Lung (tissue), 12 donors: Measurements from ENCODE around the gene IRF8. TPM values are rescaled to one million over a fixed set of nuclear protein-coding genes. Genes with fewer than 3 reads are reported as not detected.

Experiments used
- ATAC-seq: fragments of 200-7000 bp; cut with Tn5 transposase; one replicate; pipeline ENCODE4 v1.9.1; 2020; ENCODE audit warnings: moderate number of reproducible peaks; ENCODE audit not compliant: insufficient read depth, low FRiP score
- DNase-seq, 3 donors: peaks; one replicate each; pipeline ENCODE4 v3.0.0-alpha.2; 2013 to 2017
- H3K27ac ChIP-seq, 2 donors: one replicate each; pipeline ENCODE4 v1.5.1; 2013; ENCODE audit warnings: mild to moderate bottlenecking in 2 of 2, moderate library complexity in 2 of 2, control low read depth in 1 of 2, inconsistent platforms in 1 of 2, low read depth in 1 of 2, low read length in 1 of 2
- H3K27me3 ChIP-seq, 3 donors: one replicate each; pipeline ENCODE4 v1.5.1; 2013; ENCODE audit warnings: low read length in 2 of 3; ENCODE audit not compliant: control insufficient read depth in 3 of 3, insufficient read depth in 3 of 3
- H3K36me3 ChIP-seq, 4 donors: one replicate each; pipeline ENCODE4 v1.5.1; 2013; ENCODE audit warnings: low read length in 4 of 4, mild to moderate bottlenecking in 1 of 4, moderate library complexity in 1 of 4; ENCODE audit not compliant: control insufficient read depth in 4 of 4, insufficient read depth in 4 of 4
- H3K4me1 ChIP-seq, 5 donors: one replicate each; pipeline ENCODE4 v1.5.1; 2013; ENCODE audit warnings: low read length in 5 of 5, mild to moderate bottlenecking in 2 of 5, moderate library complexity in 1 of 5; ENCODE audit not compliant: control insufficient read depth in 5 of 5, insufficient read depth in 5 of 5
- H3K4me3 ChIP-seq: one replicate; pipeline ENCODE4 v1.5.1; 2013; ENCODE audit warnings: mild to moderate bottlenecking, control low read depth, moderate library complexity
- H3K9ac ChIP-seq, 2 donors: one replicate each; pipeline ENCODE4 v1.5.1; 2013; ENCODE audit warnings: low read length in 2 of 2, control low read depth in 1 of 2; ENCODE audit not compliant: insufficient read depth in 1 of 2
- H3K9me3 ChIP-seq, 4 donors: one replicate each; pipeline ENCODE4 v1.5.1; 2013; ENCODE audit warnings: low read length in 3 of 4, mild to moderate bottlenecking in 1 of 4, moderate library complexity in 1 of 4; ENCODE audit not compliant: control insufficient read depth in 4 of 4, insufficient read depth in 3 of 4
- WGBS, 2 donors: extraction: QIAGEN DNeasy Blood & Tissue Kit; methylation state at CpG; one replicate each; pipeline ENCODE4 v1.1.7; 2013; 5-methylcytosine and 5-hydroxymethylcytosine counted together
- polyA plus RNA-seq, 2 donors: library from polyadenylated mRNA; stranded (reverse); fragments of 200-250 nt; gene quantifications; one replicate each; pipeline ENCODE4 v1.2.1, GENCODE V29; 2013
- total RNA-seq, 2 donors: library from RNA; depleted of rRNA in 1 of 2; stranded (reverse); fragments of >200 nt in 1 of 2; gene quantifications; one replicate each; pipeline ENCODE4 v1.2.1, GENCODE V29; 2014 to 2021
- TF ChIP-seq, protein P1 (sequence below): IDR thresholded peaks from 2 replicates; pipeline ENCODE4 v1.5.1; 2012; ENCODE audit warnings: mild to moderate bottlenecking; ENCODE audit errors: control extremely low read depth, extremely low read depth
- donor health status: control.
- donor health status: control.
- donor health status: Bipolar disorder and iron deficiency.
- donor health status: healthy.
- donor health status: DM: yes; HTN: yes; CAD: no.

IRF8 gene
- total and polyA plus RNA-seq, 4 donors: 7.3 to 48.3 (median 37.0) TPM

DNA sequence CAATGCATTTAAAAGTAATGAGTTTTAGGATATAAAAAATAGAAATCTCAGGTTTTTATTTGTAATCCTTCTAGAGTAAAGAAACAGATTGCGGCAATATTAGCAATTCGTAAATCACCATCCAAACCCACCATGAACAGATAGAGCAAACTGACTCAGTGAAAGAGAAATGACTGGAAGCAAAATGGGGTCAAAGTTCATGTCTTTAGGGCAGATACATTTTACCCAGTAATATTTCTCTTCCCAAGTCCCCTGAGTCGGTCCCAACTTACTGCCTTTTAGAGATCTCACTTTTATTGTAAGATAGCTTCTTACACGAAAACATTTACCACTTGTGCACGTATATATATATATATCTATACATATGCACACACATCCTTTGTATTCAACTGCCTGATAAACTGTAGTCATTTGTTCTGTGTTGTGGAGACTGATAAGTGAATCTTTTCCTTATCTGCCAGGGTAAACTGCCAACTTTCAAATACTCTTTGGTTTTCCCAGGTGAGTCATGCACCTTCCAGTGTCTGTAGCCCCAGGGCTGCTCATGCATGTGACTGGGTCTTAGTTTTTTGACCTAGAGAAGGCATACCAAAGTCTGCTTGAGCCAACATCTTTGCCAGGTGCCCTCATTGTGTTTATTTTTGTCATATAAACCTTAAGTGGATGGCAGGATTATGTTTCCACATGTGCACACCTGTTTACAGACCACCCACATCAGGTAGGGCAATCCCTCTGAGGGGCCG is 7.8 kb upstream of the IRF8 start:
- Histone ChIP-seq H3K4me3 (no peak overlapping the region), H3K4me1 (peaks cover 0 to 4% (median 0%) of the 10 kb centered on the region in 5 donors), H3K27me3 (peaks cover 0 to 12% (median 11%) of the 10 kb centered on the region in 3 donors), H3K36me3 (no peaks in the 10 kb centered on the region), H3K9ac (no peak overlapping the region), H3K9me3 (no peaks in the 10 kb centered on the region), H3K27ac (no peak overlapping the region)
- WGBS, 2 donors: 75 to 86% methylated on average over 6 of the region's 6 CpGs
- TF ChIP-seq, protein P1, sequence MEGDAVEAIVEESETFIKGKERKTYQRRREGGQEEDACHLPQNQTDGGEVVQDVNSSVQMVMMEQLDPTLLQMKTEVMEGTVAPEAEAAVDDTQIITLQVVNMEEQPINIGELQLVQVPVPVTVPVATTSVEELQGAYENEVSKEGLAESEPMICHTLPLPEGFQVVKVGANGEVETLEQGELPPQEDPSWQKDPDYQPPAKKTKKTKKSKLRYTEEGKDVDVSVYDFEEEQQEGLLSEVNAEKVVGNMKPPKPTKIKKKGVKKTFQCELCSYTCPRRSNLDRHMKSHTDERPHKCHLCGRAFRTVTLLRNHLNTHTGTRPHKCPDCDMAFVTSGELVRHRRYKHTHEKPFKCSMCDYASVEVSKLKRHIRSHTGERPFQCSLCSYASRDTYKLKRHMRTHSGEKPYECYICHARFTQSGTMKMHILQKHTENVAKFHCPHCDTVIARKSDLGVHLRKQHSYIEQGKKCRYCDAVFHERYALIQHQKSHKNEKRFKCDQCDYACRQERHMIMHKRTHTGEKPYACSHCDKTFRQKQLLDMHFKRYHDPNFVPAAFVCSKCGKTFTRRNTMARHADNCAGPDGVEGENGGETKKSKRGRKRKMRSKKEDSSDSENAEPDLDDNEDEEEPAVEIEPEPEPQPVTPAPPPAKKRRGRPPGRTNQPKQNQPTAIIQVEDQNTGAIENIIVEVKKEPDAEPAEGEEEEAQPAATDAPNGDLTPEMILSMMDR: no peak
- DNase-seq (no peak), ATAC-seq (no peak)

DNA sequence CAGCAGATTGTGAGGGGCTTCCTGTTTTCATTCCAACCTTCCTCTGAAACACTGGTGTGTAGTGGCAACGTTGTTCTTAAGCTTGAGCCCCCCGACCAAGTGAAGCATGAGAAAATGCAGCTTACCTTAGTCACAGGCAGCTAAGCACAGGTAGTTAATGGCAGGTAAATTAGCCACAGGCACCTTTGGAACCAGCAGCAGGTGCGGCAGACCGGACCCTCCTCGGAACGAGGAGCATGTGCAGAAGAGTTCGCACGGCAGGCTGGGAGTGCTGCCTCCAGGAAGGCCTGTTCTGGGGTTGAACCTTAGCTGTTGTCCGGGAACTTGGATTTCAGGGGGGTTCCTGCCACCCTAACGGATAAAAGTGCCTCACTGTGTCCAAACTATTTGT is 7.2 kb upstream of the IRF8 start:
- TF ChIP-seq, protein P1: no peak
- DNase-seq: no peak
- Histone ChIP-seq H3K4me3 (no peak overlapping the region), H3K4me1 (peaks cover 0 to 4% (median 0%) of the 10 kb centered on the region in 5 donors), H3K27ac (no peak overlapping the region), H3K9me3 (no peaks in the 10 kb centered on the region), H3K9ac (no peak overlapping the region), H3K36me3 (no peaks in the 10 kb centered on the region), H3K27me3 (peaks cover 0 to 12% (median 8%) of the 10 kb centered on the region in 3 donors)
- WGBS, 2 donors: 80% methylated on average over 10 of the region's 10 CpGs
- no peak for ATAC-seq

DNA sequence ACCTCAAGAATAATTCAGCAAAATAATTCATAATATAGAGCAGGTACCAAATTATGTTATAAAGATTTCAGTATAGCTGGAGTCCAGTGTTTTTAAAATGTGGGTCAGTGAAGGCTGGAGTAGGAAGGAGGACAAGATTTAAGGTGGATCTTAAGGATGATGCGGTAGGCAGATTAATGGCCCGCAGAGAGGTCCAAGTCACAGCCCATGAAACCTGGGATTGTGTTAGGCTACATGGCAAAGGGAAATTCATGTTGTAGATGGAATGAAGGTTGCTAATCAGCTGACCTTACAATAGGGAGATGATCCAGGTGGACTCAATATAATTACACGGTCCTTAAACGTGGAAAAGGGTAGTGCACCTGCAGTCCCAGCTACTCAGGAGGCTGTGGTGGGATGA is 6.2 kb upstream of the IRF8 start:
- Histone ChIP-seq H3K9me3 (no peaks in the 10 kb centered on the region), H3K4me3 (no peak overlapping the region), H3K36me3 (no peaks in the 10 kb centered on the region), H3K9ac (no peak overlapping the region), H3K27ac (no peak overlapping the region), H3K27me3 (peaks cover 0 to 14% (median 7%) of the 10 kb centered on the region in 3 donors), H3K4me1 (peaks cover 0 to 4% (median 0%) of the 10 kb centered on the region in 5 donors)
- DNase-seq (no peak), ATAC-seq (no peak)
- WGBS, 2 donors: 87 to 95% methylated on average over 4 of the region's 4 CpGs
- TF ChIP-seq, protein P1: no peak
